Gastroesophageal sphincter (tissue), 4 donors: Measurements from ENCODE around the gene RRP9. TPM values are rescaled to one million over a fixed set of nuclear protein-coding genes. Genes with fewer than 3 reads are reported as not detected.

Experiments used
- ATAC-seq: fragments of 150-250 bp; one replicate; pipeline ENCODE4 v1.9.1; 2016; ENCODE audit warnings: mild to moderate bottlenecking, moderate library complexity
- H3K27ac ChIP-seq, 4 donors: fragments of 200-600 bp; sonication (generic) in 3 of 4; 1 replicate in 3 of 4; 2 replicates in 1 of 4; pipeline ENCODE4 v1.5.1; 2016 to 2019
- H3K27me3 ChIP-seq: fragments of 200-600 bp; sonication (generic); one replicate; pipeline ENCODE4 v1.5.1; 2019
- H3K36me3 ChIP-seq, 2 donors: fragments of 200-600 bp; sonication (generic); one replicate each; pipeline ENCODE4 v1.5.1; 2019; ENCODE audit warnings: control low read depth in 1 of 2
- H3K4me1 ChIP-seq, 3 donors: fragments of 200-600 bp; sonication (generic); 1 replicate in 2 of 3; 2 replicates in 1 of 3; pipeline ENCODE4 v1.5.1; 2016 to 2019; ENCODE audit warnings: control low read depth in 2 of 3
- H3K4me3 ChIP-seq, 2 donors: fragments of 200-600 bp; sonication (generic); one replicate each; pipeline ENCODE4 v1.5.1; 2019; ENCODE audit warnings: mild to moderate bottlenecking in 1 of 2, moderate library complexity in 1 of 2
- H3K9me3 ChIP-seq, 3 donors: fragments of 200-600 bp; sonication (generic); one replicate each; pipeline ENCODE4 v1.5.1; 2017 to 2019; ENCODE audit warnings: control low read depth in 2 of 3
- EP300 ChIP-seq: sonication (generic); formaldehyde crosslinking; IDR thresholded peaks from one replicate; pipeline ENCODE4 v1.6.1; 2017; ENCODE audit warnings: antibody characterized with exemption, mild to moderate bottlenecking
- POLR2A ChIP-seq, 2 donors: fragments of 450-650 bp; IDR thresholded peaks; one replicate each; pipeline ENCODE4 v1.6.1; 2017; ENCODE audit warnings: antibody characterized with exemption in 2 of 2, mild to moderate bottlenecking in 2 of 2, moderate library complexity in 1 of 2
- POLR2AphosphoS5 ChIP-seq: sonication (generic); formaldehyde crosslinking; IDR thresholded peaks from one replicate; pipeline ENCODE4 v1.6.1; 2017; ENCODE audit warnings: antibody characterized with exemption
- WGBS, 2 donors: methylation state at CpG; one replicate each; pipeline ENCODE4 v1.1.5; 2018; ENCODE audit warnings: low coverage in 1 of 2; 5-methylcytosine and 5-hydroxymethylcytosine counted together
- total RNA-seq, 4 donors: library from RNA; depleted of rRNA; stranded (reverse); fragments of >200 nt; gene quantifications; one replicate each; pipeline ENCODE4 v1.1.0, GENCODE V29; 2016
- TF ChIP-seq, protein P1 (sequence below), 4 experiments: fragments of 200-600 bp in 2 of 4; fragments of 450-650 bp in 2 of 4; sonication (generic) in 1 of 4; IDR thresholded peaks; one replicate each; pipeline ENCODE4 v1.5.1; 2017 to 2019; ENCODE audit warnings: antibody characterized with exemption in 4 of 4, mild to moderate bottlenecking in 2 of 4, moderate library complexity in 2 of 4

Gene RRP9
- total RNA-seq, 4 donors from 2014 or later: 5.3 to 14.8 (median 10.9) TPM

DNA sequence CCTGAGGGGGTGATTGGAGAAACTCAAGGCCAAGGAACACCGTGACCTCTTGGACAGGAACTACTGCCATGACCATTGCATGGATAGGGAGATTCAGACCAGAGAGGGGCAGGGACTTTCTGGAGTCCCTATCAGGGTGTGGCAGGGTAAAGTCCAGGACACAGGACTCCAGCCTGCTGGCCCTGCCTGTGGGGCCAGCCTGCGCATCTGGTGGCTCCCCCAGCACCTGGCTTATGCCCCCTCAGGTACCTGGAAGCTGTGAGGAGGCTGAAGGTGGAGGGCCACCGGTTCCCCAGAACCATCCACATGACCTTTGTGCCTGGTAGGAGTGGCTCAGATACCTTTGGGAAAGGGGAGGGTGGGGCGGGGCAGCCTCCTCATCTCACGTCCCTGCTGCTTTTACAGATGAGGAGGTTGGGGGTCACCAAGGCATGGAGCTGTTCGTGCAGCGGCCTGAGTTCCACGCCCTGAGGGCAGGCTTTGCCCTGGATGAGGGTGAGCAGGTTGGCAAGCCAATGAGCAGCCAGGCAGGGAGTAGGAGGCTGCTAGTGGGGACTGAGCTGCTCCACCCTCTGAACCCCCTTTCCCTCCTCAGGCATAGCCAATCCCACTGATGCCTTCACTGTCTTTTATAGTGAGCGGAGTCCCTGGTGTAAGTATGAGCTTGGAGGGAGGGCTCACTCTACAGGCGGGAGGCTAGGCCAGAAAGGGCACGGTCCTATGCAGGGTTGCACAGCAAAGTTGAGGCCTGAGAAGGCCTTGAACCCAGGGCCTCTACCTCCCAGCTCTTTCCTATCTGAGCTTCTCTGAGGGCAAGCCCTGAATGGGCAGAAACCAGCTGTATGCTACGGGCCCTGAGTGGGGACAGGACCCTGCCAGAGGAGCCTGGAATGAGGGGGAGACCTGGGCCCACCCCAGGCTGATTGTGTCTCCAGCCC, 44.6 kb upstream of the RRP9 start:
- H3K4me1 ChIP-seq: peaks cover 0 to 50% (median 16%) of the 10 kb centered on the region in 3 donors
- peaks cover 0 to 3% of the 10 kb centered on the region in 2 donors for H3K36me3 ChIP-seq
- no peak overlapping the region for H3K4me3 ChIP-seq
- H3K27ac ChIP-seq: no peak overlapping the region
- ATAC-seq: no peak
- H3K27me3 ChIP-seq: no peaks in the 10 kb centered on the region
- TF ChIP-seq POLR2A (IDR thresholded peaks at IDR 0.05) (no peak), EP300 (no peak), POLR2AphosphoS5 (no peak)
- TF ChIP-seq, protein P1, sequence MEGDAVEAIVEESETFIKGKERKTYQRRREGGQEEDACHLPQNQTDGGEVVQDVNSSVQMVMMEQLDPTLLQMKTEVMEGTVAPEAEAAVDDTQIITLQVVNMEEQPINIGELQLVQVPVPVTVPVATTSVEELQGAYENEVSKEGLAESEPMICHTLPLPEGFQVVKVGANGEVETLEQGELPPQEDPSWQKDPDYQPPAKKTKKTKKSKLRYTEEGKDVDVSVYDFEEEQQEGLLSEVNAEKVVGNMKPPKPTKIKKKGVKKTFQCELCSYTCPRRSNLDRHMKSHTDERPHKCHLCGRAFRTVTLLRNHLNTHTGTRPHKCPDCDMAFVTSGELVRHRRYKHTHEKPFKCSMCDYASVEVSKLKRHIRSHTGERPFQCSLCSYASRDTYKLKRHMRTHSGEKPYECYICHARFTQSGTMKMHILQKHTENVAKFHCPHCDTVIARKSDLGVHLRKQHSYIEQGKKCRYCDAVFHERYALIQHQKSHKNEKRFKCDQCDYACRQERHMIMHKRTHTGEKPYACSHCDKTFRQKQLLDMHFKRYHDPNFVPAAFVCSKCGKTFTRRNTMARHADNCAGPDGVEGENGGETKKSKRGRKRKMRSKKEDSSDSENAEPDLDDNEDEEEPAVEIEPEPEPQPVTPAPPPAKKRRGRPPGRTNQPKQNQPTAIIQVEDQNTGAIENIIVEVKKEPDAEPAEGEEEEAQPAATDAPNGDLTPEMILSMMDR (IDR thresholded peaks at IDR 0.05): no peak
- WGBS, 2 donors: 100% methylated on average over 1 of the region's 12 CpGs; no CpG with 5 or more reads in 1 of the 2 donors
- H3K9me3 ChIP-seq: no peaks in the 10 kb centered on the region

DNA sequence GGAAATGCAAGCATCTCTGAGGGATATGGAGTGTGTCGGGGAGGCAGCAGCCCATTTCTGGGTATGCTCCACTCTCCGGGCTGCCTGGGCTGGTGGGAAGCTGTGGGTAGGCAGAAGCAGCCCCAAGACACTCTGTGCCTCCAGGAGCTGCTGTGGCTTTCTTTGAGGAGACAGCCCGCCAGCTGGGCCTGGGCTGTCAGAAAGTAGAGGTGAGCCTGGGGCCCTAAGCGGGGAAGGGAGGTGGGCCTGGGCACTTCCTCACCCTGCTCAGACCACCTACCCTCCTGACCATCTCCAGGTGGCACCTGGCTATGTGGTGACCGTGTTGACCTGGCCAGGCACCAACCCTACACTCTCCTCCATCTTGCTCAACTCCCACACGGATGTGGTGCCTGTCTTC, 43.4 kb upstream of the RRP9 start:
- H3K27me3 ChIP-seq: no peaks in the 10 kb centered on the region
- no peak for TF ChIP-seq POLR2AphosphoS5
- TF ChIP-seq, protein P1 (IDR thresholded peaks at IDR 0.05): no peak
- no peak for TF ChIP-seq EP300
- TF ChIP-seq POLR2A (IDR thresholded peaks at IDR 0.05): no peak
- H3K9me3 ChIP-seq: no peaks in the 10 kb centered on the region
- peak overlapping the region in 1 of 4 donors; percentile 1 for H3K27ac ChIP-seq
- peaks cover 0 to 48% (median 16%) of the 10 kb centered on the region in 3 donors for H3K4me1 ChIP-seq
- ATAC-seq: no peak
- H3K4me3 ChIP-seq: no peak overlapping the region
- WGBS, 2 donors: 86 to 100% methylated on average over 1 to 2 of the region's 6 CpGs
- H3K36me3 ChIP-seq: peaks cover 0 to 10% of the 10 kb centered on the region in 2 donors

DNA sequence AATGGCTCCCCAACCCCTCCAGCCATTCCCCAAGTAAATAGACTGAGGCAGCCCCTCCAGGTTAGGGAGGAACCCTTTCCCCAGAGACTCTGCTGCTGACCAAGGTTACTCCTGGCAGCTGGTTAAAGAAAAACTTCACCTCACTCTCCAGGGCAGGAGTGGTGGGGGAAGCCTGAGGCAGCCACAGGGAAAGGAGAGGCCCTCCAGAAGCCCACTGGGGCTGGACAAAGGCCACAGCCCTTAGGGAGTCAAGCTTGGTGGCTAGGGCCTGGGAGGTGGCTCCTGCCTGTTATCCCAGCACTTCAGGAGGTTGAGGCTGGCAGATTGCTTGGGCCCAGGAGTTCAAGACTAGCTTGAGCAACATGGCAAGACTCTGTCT, 42.6 kb upstream of the RRP9 start:
- Histone ChIP-seq H3K9me3 (no peaks in the 10 kb centered on the region), H3K4me1 (peaks cover 0 to 40% (median 13%) of the 10 kb centered on the region in 3 donors), H3K4me3 (no peak overlapping the region), H3K27ac (peak overlapping the region in 3 of 4 donors; percentile 97 to 99 (median 98)), H3K36me3 (peaks cover 0 to 12% of the 10 kb centered on the region in 2 donors), H3K27me3 (no peaks in the 10 kb centered on the region)
- no peak for ATAC-seq
- TF ChIP-seq, protein P1 (IDR thresholded peaks at IDR 0.05): no peak
- no peak for TF ChIP-seq EP300
- TF ChIP-seq POLR2A (IDR thresholded peaks at IDR 0.05): no peak

DNA sequence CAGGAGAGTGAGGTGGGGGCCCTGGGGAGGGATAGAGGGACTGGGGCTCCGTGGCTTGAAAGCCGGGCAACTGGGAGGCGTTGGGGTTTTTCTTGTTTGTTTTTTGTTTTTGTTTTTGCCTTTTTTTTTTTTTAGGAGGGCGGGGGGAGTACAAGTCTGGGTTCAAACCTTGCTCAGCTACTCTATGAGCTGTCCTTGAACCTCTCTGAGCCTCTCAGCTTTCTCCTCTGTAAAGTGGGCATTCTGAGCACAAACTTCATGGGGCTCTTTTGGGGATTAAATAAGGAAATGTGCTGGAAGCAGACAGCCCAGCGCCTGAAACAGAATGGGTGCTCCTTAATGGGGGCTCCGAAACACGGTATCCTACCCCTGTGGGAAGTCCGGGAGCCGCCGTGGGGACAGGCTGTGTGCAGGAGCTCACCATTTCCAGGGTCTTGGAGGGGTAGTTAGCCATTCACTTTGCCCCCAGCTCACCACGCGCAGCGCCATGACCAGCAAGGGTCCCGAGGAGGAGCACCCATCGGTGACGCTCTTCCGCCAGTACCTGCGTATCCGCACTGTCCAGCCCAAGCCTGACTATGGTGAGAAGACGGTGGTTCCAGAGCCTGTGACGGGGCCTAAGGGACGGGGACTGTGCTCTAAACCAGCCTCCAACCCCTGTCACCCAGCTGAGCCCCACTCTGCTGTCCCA, 42.0 kb upstream of the RRP9 start:
- no peaks in the 10 kb centered on the region for H3K27me3 ChIP-seq
- 60 to 73% methylated on average over 4 to 22 of the region's 22 CpGs for WGBS, 2 donors
- H3K9me3 ChIP-seq: no peaks in the 10 kb centered on the region
- peak overlapping the region; percentile 32 to 73 for H3K4me3 ChIP-seq
- TF ChIP-seq EP300 (no peak), POLR2AphosphoS5 (no peak), POLR2A (IDR thresholded peaks at IDR 0.05) (no peak)
- TF ChIP-seq, protein P1 (IDR thresholded peaks at IDR 0.05): no peak
- peaks cover 0 to 12% of the 10 kb centered on the region in 2 donors for H3K36me3 ChIP-seq
- peaks cover 0 to 36% (median 13%) of the 10 kb centered on the region in 3 donors for H3K4me1 ChIP-seq
- no peak for ATAC-seq
- H3K27ac ChIP-seq: peak overlapping the region; percentile 64 to 99 (median 98)
